GM19372 (cell line): ENCODE measurements around the gene MRPL10.

Experiments
- ATAC-seq: cut with Tn5 transposase; IDR thresholded peaks from one replicate; pipeline ENCODE4 v1.9.1; 2021; ENCODE audit warnings: mild to moderate bottlenecking, low read depth, moderate library complexity; ENCODE audit not compliant: unreplicated experiment

MRPL10 gene

DNA sequence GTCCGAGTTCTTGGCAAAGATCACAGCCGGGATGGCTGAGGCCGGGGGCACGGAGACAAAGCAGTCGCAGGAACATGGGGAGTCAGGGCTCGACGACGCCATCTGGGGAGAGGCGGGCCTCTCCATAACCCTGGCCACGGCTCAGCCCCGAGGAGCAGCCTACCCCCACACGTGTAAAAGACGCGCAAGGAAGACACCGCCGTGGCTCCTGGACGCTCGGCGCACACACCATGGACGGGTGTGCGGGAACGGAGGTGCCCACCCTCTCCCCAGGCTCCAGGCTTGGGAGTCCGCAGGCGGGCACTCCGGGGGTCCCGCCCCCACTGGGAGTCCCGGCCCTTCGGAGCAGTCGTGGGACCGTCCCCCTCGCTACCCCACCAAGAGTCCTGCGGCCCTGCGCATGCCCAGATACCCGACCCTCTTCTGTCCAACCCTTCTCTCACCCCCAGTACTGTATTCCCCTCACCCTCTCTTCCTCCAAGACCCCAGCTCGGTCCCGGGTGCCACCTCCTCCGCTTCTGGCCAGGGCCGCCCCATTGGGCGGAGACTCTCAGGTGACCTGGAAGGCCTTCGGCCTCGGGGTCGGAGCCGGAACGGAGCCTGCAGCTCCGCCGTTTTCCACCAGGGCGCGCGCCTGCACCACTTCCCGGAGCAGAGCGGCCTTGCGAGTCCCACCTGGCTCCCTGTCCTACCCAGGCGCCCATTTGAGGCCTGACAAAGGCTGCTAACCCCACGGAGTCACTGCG lies 9.6 kb upstream of the MRPL10 start, which contains the start of gene SCRN2:
TSS of gene SCRN2 (minus strand) at position 532 of the 746 bp plus-strand sequence. CDS start at position 102, 430 bp downstream.
- ATAC-seq: peak; percentile 88

DNA sequence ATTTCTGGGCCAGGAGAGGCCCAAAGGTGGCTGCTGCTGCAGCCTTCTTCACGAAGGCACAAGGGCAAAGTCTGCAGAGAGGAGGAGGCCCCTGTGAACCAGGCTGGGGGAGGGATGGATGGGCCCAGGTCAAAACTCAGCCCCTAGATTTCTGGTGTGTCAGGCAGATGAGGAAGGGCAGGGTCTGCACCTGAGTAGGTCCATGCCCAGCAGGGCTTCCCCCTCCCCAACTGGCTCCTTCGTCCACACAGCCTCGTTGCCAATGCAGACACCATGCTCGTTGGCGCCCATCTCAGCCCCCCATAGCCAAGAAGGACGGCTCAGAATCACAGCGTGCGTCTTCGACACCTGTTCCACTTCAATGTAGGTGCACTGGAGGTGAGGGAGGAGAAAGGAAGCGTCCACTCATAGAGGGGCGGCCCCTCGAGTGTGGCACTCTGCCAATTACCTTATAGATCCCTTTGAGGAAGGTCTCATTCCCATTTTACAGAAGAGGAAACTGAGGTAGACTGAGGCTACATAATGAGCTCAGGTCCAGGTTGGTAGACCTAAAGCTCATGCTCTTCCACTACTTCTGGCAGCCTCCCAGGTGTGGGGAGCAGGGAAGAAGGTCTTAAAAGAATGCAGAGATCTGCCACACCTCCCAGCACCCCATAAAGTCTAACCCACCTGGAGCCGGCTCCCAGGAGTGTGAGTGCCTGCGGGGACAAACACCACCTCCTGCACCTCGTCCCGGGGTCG lies 8.8 kb upstream of the MRPL10 start:
- ATAC-seq: no peak

DNA sequence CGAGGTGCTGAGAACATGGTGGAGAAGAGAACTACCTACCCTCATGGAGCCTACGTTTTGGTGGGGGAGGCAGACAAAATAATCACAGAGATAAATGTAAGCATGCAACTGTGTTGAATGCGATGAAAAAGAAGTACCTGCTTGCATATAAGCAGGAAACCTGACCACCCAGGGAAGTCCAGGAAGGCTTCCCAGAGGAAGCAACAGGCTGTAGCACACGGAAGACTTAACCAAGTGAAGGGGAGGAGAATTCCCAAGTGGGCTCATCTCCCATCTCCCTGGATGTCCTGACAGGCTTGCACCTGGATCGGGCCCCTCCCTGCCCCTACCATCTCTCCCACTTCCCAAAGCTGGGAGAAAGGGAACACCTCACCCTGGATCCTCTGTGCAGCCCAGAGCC lies 7.7 kb upstream of the MRPL10 start:
- ATAC-seq: no peak

DNA sequence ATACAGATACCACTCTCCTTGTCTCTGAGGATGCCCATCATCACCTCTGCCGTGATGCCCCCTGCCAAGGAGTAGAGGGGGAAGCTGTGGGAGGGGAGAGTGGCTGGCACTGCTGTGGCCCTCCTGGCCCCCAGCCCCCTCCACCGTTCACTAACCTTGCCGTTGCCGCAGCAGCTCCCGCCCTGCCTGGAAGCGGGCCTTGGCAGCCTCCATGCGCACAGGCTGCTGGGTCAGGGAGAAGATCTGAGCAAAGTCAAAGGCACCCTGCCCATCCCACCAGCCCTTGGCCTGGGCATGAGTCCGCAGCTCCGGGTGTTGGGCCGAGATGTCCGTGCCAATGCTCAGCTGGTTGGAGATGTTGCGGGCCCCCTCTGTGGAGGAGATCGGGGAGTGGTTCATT lies 7.3 kb upstream of the MRPL10 start:
- no peak for ATAC-seq

DNA sequence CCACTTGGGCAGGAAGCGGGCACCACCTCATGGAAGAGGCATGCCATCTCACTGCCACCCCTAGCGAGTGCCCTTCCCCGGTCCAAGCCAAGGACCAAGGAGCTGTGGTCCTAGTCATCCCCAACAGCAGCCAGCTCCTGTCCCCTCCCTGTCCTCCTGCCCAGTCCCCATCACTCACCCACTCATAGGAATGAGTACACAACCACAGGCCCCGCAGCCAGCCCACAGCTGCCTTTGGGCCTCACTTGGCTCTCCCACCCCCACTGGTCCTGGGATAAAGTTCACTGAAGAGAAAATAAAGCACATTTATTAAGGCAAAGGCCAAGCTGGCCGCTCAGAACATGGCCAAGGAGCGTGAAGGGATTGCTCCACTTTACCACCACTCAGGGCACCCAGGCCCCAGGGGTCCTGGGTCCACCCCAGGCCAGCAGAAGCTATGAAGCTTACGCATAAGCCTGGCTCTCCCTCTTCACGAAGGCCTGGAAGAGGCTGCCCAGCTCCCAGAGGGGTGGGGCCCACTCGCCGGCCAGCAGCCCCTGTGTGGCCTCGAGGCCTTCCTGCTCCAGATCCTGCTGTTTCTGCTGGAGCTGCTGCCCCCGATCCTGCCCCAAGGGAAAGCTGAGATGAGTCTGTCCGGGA lies 6.2 kb upstream of the MRPL10 start:
- ATAC-seq: no peak

DNA sequence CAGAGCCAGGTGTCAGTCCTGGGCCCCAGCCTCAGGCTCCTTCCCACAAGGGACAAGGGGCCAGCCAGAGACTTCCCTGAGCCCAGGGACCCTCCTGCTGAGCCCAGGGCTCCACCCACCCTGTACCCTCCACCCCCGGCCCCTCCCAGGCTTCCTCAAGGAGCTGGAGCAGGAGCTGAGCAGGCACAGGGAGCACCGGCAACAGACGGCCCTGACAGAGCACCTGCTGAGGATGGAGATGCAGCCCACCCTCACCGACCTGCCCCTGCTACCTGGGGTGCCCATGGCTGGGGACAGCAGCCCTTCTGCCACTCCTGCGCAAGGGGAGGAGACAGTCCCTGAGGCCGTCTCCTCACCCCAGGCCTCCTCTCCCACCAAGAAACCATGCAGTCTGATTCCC lies 5.3 kb upstream of the MRPL10 start:
- ATAC-seq: no peak

DNA sequence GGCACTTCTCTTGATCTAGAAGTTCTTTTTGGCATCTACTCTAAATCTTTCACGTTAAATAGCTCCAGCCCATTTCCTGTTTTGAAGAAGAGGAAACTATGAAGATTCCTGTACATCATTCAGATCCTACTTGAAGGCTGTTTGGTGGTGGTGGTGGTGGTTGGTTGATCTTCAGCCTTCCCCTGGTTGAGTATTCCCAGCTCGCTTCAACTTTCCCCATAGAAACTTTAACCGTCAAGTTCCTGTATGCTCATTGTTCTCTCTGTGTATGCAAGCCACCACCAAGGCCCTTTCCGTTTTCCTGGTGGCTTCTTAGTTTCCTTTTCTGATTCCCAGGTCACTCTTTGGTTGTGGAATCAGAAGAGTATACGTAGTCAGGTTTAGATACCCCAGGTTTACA lies 3.4 kb upstream of the MRPL10 start:
- ATAC-seq: no peak

DNA sequence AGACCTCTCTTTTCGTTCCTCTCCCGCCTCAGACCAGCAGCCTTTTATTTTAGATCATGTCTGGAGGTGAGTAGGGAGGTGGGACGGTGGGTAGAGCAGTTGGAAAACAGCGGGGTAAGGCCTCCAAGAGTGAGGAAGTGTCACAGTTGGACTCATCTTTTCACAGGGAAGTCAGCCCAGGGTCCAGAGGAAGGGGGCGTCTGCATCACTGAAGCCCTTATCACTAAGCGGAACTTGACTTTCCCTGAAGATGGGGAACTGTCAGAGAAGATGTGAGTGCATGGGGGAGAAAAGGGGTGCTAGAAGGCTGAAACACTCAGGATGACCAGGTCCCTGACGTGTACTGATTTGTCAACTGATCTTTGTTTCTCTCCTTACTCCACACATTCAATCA lies 590 bp upstream of the MRPL10 start:
- ATAC-seq: no peak

DNA sequence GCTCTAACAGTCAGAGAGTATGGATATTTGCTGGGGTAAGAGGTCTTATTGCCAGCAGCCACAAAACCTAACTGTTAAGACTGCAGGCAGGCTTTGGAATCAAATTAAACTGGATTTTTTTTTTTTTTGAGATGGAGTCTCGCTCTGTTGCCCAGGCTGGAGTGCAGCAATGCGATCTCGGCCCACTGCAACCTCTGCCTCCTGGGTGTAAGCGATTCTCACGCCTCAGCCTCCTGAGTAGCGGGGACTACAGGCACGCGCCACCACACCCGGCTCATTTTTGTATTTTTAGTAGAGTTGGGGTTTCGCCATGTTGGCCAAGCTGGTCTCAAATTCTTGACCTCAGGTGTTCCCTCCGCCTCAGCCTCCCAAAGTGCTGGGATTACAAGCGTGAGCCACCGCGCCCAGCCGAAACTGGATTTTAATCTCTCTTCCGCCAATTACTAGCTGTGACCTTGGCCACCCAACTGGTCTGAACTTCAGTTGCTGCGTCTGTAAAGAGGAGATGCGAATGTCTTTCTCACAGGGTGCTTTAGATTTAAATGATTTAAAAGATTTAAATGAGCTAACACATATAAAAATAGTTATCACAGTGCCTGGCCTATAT lies 842 bp downstream of the MRPL10 start:
- ATAC-seq: no peak

DNA sequence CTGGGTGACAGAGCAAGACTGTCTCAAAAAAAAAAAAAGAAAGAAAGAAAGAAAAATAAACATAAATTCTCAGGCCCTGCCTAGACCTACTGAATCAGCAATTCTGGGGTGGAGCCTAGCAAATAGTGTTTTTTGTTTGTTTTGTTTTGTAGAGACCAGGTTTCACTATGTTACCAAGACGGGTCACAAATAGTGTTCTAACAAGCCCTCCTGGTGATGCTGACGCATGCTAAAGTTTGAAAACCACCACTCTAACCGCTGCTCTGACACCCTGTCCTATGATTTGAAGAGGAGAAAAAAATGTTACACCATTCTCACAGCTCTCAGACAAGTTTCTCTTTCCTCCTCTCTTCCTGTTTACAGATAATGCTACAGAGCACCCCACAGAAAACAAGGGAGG lies 1.5 kb downstream of the MRPL10 start:
- no peak for ATAC-seq

DNA sequence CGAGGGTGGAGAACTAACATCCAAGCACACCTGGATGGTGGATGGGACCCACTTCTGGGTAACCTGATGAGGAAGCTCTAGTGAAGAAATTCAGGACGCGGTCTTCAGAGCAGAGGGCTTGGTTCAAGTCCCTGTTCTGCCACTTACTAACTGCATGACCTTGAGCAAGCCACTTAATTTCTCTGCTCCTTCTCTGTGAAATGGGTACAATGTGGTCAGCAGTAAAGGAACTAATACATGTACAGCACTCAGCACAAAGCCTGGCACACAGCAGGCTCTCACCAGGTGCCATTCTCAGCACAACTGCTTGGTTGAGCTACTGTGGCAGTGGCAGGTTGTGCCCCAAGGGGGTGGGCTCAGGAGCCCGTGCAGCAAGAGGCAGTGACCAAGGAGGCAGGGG lies 7.8 kb downstream of the MRPL10 start:
- ATAC-seq: no peak

DNA sequence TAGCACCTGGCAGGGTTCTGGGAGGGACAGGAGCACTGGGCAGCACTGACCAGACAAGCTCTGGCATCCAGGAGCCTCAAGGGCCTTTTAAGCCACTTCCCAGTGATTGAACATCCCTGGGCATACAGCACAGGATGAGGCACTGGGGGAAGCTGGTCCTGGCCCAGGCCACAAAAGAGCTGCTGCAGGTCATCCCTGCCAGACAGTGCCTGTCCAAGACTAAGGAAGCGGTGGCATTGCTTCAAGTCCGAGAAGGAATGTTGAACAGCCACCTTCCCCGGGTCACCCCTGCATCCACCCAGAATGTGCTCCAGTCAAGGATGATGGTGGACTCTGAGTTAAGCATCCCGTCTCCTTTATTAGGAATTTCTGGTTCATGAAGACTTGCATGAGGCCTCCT lies 8.6 kb downstream of the MRPL10 start:
- no peak for ATAC-seq

DNA sequence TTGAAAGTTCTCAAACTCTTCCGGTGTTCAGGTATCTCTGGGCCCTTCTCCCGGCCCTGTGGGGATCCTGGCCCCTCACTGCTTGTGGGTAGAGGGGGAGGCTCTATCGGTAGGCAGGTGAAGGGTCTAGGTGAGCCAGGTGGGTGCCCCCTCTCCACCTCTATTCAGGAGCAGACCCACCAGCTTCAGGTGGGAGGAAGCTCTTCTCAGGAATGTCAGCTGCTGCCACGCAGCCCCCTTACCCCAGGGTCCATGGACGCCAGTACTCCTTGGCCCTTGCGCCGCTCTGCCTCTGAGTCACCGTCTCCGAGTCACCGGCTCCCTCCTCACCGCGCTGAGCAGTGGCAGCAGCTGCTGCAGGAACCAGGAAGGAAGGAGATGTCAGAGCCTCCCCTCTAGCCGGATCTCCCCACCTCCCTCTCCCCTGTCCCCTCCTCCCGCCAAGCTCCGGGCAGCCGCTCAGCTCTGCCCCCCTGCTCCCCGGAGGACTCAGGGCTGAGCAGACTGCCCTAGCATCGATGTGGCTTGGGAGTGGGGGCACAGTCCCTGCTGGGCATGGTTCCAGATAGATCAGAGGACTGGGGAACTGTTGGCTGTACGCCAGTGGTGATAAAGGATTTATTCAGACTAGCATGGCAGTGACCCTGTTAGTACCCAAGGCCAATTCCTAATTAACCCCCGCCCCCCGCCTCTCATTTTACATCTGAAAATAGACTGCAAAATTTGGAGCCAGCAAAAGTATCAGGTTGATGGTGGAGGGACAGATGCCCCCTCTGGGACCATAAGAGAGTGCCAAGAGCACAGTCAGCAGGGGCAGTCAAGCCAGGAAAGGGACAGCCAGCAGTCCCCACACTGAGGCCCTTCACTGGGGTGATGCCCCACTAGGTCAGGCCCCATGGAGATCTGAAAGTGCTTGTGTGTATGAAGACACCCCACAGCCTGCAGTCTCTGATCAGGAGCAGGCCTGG lies 9.6 kb downstream of the MRPL10 start, which contains the start of gene OSBPL7:
TSS of gene OSBPL7 (minus strand) at position 371 of the 968 bp plus-strand sequence. CDS start 1,516 bp downstream, outside the sequence.
- ATAC-seq: peak; percentile 81

DNA sequence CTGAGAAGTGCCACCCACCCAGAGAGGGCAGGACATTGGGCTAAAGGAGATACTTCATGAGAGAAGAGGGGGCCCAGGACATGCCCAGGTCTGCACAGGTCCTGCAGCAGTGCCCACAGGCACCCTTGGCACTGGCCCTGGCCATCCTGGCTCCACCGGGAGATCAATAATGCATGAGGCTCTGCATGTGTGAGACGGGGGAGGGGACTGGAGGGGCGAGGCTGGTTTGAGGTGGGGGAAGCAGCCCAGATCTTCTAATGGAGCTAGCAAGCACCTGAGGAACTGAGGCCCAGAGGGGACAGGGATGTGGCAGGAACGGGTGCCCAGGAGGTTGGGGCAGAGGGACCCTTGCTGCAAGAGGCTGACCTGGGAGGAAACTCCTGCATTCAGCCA lies 10.3 kb downstream of the MRPL10 start:
- ATAC-seq: no peak

DNA sequence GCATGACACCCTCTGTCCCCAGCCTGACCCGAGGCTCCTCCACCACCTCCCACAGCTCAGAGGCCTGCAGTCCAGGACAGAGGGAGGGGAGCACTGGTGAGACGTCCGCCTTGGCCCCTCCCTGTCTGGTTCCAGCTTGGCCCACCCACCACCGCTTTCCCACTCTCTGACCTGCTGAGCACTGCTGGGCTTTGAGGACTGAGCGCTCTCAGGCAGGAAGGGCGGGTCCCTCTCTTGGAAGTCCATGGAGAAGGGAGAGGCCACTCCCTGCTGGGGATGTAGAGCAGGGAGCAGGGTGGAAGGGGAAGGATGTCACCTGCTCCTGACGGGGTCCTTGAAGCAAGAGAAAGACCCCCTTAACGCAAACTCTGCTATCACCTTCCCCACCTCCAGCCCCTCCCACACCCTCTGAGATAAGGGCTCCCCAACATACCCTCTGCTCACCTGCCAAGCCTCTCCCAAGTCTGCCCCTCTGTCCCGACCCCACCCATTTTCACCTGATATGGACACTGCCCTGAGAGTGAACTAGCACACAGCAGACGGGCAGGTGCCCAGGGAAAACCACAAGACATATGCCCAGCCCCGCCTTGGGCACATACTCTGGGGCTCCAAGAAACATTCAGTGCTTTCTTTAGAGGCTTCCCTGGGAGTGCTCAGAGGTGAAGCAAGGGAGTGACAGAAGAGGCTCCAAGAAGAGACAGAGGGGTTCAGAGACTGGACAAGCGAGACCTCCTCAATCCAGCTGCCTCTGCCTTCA lies 11.1 kb downstream of the MRPL10 start:
- no peak for ATAC-seq

DNA sequence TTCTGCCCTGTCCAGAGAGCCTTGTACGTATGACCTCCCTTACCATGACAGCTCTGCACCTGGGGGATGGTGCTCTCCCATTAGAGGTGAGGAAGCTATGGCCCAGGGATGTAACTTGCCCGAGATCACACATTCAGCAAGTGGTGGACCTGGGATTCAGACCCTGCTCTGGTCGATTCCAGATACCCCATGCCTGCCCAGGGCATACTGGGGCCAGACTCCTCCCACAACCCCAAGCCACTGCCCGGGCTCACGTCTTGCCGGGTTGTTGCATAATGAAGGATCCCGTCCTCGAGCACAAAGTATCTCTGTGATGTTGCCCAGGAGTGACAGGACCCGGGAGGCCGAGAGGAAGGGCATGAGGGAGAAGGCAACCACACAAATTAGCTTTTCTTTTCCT lies 11.9 kb downstream of the MRPL10 start:
- no peak for ATAC-seq

DNA sequence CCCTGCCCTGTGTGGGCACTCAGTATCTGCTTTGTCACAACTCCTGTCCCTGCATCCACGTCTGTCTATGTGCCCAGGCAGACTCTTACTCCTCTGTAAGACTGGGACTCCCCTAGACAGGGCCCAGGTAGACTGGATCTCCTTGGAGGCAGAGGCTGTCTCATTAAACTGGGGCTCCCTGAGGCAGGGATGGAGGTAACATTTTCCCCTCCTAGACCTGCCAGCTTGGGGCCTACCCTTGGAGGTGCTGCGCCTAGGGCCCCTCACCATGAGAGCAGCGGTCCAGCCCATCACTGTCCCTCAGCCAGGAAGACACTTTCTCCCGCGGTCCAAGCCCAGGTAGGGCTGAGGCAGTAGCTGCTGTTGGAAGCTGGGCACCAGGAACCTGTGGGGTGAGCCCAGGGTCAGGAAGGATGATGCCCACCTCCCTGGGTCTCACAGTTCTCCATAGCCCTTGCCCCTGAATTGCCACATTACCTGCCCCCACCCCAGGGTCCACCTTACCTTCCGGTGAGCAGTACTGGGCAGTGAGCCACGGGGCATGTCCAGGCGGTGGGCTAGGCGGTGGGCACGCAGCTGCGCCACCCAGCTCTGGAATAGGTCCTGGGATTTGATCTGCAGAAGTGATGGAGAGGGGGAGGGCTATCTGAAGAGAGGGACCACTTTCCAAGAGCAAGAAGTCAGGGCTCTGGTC lies 13.2 kb downstream of the MRPL10 start:
- ATAC-seq: no peak

DNA sequence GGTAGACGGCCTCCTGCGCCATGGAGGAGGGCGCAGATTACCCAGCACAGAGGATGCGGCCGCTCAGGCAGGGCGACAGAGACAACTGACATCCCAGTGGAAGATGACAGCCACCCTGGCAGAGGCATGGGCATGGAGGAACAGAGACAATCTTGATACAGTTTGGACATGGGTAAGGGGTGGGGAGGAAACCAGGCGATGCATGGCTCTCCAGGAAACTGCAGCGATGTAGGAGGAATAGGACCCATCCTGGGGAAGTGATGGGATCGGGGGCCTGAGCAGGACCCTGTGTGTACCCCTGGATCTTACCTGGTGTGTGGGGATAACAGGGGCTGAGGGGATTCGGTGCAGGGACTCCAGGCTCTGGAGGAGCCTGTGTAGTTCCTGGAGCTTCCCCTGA lies 14.4 kb downstream of the MRPL10 start:
- no peak for ATAC-seq
